NCI-H1105 treated with DMSO at 0.1 percent for 48 hours (cell line): Measurements from ENCODE around the gene TTYH1.
"Not testable (repeated sequence)": the region's sequence is repeated elsewhere in the genome, so short reads cannot be mapped to it uniquely, and the experiment has no call there.

Source experiments
- DNase-seq: peaks from one replicate; lab custom pipeline; 2025; lab: John Stamatoyannopoulos, UW

TTYH1 gene

DNA sequence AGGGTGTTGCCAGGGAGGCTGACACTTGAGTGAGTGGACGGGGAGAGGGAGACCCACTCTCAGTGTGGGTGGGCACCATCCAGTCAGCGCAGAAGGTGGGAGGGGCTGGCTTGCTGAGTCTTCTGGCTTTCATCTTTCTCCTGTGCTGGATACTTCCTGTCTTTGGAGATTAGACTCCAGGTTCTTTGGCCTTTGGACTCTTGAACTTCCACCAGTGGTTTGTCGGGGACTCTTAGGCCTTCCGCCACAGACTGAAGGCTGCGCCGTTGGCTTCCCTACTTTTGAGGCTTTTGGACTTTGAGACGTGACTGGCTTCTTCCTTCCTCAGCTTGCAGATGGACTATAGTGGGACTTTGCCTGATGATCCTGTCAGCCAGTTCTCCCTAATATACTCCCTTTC, 29.5 kb downstream of the TTYH1 start:
- no peak for DNase-seq

DNA sequence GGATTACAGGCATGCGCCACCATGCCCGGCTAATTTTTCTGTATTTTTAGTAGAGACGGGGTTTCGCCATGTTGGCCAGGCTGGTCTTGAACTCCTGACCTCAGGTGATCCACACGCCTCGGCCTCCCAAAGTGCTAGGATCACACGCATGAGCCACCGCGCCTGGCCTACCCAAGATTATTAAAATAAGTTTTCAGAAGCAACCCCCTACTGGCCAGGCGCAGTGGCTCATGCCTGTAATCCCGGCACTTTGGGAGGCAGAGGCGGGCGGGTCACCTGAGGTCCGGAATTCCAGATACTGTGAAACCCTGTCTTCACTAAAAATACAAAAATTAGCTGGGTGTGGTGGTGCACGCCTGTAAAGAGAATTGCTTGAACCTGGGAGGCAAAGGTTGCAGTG, 31.1 kb downstream of the TTYH1 start:
- not testable (repeated sequence) for DNase-seq

DNA sequence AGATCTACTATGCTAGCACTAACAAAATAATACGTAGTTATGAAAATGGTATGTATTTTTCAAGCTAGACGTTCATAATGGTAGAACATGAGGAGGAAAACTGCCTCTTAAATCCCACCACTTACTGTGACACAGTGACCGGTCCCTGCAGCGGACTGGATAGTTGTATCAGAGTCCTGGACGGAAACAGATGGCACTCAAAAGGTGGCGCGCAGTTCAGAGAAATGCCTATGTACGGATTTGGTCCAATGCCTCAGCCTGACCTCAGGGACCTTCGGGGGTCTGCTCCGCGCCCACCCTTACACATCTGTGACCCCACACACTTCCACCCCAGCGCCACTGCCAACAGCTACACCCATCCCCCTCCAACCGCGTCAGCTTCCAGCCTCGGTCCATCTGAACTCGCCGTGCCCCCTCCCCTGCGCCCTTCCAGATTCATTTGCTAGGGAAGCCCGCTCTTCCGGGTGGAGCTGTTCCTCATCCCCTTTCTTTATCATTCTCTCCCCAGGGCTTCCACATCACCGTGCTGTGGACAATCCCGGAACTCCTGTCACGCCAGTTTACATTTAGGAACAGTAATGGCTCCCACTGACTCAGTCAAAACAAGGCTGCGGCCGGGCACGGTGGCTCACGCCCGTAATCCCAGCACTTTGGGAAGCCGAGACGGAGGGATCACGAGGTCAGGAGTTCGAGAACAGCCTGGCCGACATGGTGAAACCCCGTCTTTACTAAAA, 32.9 kb downstream of the TTYH1 start:
- no peak for DNase-seq

DNA sequence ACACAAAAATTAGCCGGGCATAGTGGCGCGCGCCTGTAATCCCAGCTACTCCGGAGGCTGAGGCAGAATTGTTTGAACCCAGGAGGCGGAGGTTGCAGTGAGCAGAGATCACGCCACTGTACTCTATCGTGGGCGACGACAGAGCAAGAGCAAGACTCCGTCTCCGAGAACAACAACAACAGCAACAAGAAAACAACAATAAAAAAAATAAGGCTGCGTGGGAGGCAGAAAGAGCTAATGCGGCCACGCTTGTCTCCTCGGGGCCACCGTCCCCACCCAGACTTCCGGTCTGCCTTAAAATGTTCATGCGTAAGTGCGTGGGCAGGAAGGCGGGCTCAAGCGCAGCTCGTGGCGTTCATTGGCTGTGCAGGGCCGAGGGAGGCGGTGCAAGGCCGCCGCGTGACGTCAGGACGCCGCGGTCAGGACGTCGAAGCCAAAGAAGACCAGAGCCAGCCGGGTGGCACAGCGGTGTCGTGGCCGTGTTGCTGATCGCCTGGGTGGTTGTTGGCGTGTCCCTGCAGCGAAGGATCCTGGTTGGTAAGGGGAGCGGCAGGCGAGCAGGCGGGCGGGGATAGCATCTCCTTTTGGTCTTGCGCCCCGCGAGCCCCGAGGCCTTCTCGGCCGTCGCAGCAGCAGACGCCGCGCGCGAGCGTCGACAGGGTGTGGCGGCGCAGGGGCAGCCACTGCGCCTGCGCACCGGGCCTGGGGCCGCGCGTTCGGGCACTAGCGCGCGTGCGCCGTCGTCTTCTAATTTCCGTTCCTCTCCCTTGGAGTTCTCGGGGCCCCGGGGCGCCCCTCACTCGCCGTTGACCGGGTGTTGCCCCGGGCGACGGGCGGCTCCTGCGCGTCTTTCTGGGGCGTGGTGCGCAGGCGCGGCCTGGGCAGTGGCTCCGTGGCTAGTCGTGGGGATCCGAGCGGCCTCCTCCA, 33.8 kb downstream of the TTYH1 start, which contains the start of gene LENG8:
Gene LENG8, plus strand, starts transcription at position 426 of the 927 bp plus-strand sequence. CDS start 2,146 bp downstream, outside the sequence.
- peak; percentile 96 for DNase-seq

DNA sequence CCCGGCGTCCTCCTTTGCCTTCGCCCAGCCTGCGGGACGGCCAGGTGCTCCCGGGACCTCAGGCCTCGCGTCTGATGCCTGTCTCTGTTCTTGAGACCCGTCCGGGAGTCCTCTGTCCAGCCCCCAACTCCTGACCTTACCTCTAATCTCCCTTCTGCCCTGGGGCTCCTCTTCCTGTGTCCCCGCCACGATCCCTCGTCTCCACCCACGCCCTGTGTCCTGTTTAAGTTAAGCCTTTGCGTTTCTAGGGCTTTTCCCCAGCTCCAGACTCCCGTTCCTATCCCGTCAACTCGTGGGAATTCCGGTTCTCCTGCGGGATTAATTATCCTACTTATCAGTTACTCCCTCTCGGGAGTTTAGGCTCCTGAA, 34.4 kb downstream of the TTYH1 start:
- DNase-seq, result no peak

DNA sequence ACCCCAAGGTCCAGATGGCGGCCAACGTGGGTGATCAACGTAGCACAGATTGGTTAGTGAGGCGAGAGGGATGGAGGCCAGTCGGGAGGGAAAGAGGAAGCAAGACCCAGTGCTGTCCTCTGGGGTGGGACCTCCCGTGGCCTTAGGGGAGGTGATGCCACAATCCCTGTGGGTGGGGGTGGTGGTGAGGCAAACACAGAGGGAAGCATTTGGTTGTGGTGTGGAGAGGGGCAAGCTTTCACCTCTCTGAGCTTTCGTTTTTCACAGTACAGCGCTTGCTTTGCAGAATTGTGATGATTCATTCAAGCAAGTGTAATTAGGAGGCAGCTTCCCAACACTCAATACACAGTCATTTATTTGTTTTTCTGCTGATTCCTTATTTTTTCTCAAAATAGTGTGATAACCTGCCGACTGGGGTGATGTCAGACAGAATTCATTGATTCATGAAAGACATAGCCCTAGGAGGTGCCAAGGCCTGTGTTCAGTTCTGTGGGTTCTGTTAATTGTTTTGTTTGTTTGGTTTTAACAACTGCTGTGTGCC, 36.1 kb downstream of the TTYH1 start:
- no peak for DNase-seq

DNA sequence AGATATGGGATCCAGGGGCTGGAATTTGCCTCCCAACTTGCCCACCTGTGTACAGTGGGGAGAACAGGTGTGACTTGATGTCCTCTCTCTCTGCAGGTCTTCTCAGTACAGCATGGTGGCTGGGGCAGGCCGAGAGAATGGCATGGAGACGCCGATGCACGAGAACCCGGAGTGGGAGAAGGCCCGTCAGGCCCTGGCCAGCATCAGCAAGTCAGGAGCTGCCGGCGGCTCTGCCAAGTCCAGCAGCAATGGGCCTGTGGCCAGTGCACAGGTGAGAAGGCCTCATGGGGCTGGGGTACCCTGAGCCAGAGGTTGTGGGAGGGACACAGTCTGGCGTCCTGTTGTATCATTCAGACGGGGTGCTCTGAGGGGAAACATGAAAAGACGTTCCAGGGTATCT, 36.7 kb downstream of the TTYH1 start:
- DNase-seq, result no peak

DNA sequence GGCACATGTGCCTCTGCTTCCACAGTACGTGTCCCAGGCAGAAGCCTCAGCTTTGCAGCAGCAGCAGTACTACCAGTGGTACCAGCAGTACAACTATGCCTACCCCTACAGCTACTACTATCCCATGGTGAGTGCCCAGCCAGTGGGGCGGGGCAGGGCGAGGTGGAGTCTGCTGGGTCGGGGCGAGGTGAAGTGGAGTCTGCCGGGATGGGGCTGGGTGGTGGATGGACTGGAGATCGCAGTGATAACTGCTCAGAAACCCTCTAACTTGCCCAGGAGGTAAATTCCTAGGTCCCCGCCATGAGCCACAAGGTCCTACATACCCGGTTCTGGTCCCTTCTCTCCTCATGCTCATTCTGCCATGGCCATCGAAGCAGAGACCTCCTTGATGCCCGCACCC, 37.4 kb downstream of the TTYH1 start:
- DNase-seq, result no peak

DNA sequence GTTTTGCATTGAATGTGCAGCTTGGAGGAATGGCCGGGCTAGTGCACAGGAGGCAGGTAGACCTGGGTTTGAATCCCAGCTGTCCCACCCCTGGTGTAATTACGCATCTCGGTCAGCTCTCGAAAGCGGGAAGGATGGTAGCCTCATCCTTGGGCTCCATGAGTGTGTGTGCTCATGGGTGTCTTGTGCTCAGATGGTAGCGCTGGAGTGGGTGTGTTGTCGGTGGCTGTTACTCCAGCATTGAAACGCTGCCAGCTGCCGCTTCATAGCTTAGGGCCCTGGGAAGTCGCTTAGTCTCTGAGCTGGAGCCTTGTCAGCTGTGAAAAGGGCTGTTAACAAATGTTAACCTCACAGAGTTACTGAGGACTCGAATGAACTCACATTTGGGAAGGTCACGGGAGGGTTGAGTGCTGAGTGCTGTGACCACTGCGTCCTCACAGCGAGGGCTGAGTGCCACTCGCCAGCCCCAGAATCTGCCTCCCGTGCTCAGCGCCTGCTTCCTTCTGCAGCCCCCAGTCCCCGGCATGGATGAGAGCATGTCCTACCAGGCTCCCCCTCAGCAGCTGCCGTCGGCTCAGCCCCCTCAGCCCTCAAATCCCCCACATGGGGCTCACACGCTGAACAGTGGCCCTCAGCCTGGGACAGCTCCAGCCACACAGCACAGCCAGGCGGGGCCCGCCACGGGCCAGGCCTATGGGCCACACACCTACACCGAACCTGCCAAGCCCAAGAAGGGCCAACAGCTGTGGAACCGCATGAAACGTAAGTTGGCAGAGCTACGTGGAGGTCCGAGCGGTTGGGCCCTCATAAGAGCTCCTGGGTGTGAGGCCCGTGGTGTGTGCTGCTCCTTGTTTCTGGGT, 38.9 kb downstream of the TTYH1 start:
- DNase-seq, result no peak

DNA sequence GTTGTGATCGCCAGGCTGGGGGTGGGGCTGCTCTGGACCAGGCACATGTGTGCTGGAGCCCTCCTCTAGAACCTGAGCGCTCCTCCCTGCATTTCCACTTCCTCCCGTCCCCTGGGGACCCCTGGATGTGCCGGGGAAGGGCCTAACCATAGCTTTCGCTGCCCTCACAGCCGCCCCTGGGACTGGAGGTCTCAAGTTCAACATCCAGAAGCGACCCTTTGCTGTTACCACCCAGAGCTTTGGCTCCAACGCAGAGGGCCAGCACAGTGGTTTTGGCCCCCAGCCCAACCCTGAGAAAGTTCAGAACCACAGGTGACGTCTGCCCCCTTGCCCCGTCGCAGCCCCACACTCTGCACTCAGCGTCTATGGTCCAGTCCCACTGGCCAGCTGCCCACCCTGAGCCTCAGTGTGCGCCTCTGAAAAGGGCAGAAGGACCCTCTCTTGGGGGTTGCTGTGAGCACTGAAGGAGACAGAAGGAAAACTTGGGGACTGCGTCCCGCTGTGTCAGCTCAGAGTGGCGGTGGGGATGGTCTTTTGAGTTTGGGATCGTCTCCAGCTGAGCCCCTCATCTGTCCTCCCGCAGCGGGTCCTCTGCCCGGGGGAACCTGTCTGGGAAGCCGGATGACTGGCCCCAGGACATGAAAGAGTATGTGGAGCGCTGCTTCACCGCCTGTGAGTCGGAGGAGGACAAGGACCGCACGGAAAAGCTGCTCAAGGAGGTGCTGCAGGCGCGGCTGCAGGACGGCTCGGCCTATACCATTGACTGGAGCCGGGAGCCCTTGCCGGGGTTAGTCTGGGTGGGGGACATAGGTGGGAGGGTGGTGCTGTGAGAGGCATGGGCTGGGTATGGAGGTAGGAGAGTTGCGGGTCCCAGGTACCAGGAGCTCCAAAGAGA, 39.8 kb downstream of the TTYH1 start:
- no peak for DNase-seq

DNA sequence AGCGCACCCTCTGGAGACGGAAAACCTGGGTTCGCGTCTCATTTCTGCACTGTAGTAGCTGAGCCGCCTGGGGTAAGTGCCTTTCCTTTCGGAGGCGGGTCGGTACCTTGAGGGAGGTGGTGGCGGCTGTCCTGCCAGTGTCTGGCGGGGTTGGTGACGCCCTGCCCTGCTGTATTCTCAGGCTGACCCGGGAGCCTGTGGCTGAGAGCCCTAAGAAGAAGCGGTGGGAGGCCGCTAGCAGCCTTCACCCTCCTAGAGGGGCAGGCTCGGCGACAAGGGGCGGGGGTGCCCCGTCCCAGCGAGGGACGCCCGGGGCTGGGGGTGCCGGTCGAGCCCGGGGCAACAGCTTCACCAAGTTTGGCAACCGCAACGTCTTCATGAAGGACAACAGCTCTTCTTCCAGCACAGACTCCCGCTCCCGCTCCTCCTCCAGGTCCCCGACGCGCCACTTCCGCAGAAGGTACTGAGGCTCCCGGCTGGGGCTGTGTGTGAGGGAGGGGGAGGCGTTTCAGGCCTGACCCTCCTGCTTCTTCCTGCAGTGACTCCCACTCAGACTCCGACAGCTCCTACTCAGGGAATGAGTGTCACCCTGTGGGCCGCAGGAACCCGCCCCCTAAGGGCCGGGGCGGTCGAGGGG, 40.6 kb downstream of the TTYH1 start:
- DNase-seq, result no peak

DNA sequence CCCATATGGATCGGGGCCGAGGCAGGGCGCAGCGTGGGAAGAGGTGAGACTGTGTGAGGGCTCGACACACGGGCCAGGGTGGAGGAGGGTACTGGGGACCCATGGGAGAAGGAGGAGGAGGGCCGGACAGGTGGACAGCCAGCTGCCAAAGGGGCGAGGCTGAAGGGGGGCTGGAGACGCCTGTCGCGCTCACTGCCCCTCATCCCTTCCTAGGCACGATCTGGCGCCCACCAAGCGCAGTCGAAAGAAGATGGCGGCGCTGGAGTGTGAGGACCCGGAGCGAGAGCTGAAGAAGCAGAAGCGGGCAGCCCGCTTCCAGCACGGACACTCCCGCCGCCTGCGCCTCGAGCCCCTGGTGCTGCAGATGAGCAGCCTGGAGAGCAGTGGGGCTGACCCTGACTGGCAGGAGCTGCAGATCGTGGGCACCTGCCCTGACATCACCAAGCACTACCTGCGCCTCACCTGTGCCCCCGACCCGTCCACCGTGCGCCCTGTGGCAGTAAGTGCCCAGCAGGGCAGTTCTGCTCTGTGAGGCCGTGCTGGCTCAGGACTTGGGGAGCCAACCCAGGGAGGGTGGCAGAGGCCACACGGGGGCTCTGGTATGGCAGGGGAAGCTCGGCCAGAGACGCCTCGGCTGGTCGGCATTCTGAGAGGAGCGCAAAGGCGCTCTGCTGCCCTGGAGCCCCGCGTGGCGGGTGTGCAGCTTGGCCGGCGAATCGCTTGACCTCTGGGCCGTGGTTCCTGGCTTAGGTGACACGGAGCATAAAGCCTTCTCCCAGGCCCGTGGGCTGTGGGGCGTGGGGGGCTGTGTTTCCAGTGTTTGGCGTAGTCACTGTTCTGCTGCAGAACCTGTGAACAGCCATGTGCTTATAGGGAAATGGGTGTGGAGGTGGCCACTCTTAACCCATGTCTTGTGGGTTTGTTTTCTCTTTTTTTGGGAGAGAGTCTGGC, 41.4 kb downstream of the TTYH1 start:
- no peak for DNase-seq

DNA sequence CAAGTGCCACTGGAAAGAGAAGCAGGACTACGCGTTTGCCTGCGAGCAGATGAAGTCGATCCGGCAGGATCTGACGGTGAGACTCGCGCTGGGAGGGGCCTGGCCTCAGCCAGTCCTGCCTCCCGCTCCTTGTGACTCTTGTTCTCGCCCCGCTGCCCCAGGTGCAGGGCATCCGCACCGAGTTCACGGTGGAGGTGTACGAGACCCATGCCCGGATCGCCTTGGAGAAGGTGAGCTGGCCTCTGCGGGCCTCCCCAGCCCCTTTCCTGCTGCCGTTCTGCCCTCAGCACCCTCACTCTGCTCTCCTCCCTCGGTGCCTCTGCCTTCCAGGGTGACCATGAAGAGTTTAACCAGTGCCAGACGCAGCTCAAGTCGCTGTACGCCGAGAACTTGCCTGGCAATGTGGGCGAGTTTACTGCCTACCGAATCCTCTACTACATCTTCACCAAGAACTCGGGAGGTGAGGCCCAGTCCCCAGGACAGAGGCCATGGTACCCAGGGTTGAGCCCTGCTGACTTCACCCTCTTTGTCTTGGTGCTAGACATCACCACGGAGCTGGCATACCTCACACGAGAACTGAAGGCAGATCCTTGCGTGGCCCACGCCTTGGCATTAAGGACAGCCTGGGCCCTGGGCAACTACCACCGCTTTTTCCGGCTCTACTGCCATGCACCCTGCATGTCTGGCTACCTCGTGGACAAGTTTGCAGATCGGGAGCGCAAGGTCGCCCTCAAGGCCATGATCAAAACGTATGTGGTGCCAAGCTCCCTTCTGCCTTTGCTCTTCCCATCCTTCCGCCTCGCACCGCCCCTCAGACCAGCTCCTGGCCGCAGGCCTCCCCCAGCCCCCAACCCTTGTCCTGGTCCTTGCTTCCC, 42.7 kb downstream of the TTYH1 start:
- DNase-seq, result no peak

DNA sequence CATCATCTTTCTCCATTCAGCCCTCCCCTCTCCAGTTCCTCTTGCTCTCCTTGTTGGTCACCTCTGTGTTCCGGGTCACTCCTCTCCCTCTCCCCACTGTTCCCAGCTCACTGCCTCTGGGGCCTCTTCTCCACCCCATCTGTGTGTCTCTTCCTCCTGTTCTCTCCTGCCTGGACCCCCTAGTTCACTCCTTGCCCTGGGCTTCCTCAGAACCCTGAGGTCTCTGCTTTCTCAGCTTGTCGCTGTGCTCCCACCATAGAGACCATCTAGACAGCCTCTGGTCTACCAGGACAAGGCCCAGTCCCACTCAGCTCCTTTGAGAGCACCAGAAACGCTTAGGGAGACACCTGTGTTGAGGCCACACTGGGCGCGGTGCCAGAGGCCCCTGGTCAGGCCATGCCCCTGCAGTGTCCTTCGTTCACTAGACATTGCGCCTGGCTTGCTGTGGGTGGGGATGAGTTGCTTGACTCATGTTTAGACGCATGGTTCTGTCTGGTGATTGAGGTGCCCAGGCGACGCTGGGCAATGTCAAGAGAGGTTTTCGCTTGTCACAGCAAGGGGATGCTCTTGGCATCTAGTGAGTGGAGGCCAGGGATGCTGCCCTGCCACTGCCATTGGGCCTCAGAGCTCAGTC, 43.5 kb downstream of the TTYH1 start:
- DNase-seq, result no peak

DNA sequence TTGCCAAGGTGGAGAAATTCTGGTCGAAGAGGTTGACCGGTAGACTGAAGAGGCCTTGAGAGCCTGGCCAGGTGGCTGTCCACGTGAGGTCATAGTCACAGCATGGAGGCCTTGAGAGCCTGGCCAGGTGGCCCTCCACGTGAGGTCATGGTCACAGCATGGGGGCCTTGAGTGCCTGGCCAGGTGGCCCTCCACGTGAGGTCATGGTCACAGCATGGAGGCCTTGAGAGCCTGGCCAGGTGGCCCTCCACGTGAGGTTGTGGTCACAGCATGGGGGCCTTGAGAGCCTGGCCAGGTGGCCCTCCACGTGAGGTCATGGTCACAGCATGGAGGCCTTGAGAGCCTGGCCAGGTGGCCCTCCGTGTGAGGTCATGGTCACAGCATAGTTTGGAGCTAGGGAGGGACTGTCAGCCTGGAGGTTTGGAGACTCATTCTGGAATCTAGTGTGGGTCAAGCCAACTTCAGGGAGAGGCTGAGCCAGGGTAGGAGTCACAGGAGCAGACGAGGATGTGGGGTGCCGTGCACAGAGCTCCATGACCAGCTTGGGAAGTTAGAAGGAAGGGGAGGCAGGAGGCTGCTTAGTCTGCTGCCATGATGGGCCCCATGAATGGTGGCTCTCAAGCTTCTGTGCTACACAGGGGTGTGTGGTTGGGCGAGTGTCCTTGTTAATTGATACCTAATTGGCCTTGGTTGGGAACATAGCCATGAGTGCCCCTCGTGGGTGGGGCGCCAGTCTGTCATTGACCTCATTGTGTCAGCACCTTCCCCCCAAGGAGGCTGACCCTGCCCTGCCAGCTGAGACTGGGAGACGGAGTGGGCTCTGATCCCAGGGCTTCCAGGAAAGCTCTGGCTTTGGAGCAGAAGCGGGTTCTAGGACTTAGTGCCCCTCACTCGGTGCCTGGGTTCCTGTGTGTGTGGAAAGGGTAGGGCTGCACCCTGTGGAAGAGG, 44.3 kb downstream of the TTYH1 start:
- no peak for DNase-seq

DNA sequence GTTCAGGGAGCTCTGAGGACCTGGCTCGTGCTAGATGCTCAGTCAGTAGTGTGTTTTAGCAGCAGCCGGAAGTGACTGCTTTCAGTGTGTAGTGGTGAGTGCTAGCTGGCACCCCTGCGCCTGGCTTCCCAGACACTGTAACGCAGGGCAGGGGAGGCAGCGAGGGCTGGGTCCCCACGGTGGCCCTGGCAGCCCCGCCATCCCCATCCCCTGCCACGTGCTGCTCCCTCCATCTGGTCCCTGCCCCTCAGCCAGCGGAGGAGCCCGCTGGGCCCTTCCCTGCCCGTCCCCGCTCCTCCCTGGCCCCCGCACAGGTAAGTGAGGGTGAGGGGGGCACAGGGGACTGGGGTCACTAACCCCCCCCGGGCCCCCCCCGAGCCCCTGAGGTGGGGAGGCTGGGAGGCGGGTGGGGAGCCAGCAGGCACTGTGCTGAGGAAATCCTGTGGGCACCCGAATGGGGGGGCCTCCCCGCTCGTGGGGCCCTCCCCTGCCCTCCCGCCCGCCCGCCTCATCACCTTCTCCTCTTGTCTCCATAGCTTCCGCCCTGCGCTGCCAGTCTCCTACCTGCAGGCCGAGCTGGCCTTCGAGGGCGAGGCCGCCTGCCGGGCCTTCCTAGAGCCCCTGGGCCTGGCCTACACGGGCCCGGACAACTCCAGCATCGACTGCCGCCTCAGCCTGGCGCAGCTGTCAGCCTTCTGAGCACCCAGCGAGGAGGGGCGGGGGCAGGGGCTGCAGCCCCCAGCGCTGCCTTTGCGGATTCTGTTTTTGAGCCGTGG, 45.2 kb downstream of the TTYH1 start:
- DNase-seq, result no peak
